Measurements from ENCODE around the gene NINJ1. TPM values are rescaled to one million over a fixed set of nuclear protein-coding genes. Genes with fewer than 3 reads are reported as not detected.

NINJ1 gene
- total and polyA plus RNA-seq, 3 donors from 2014 or later, result 99.3 to 152 (median 148) TPM

GRCh38 chr9:93112864-93113389 lies 21.1 kb downstream of the NINJ1 start:
- H3K9me3 ChIP-seq, result no peaks in the 10 kb centered on the region
- WGBS, 2 donors, result 83 to 88% methylated on average over 13 of the region's 13 CpGs
- DNase-seq, result no peak

GRCh38 chr9:93112116-93112863 lies 21.8 kb downstream of the NINJ1 start:
- no peaks in the 10 kb centered on the region for H3K27me3 ChIP-seq
- H3K9me3 ChIP-seq, result no peaks in the 10 kb centered on the region
- DNase-seq, result no peak
- no peak overlapping the region for H3K27ac ChIP-seq
- H3K36me3 ChIP-seq (ENCODE audit: low read depth, missing control alignments), result no peaks in the 10 kb centered on the region
- intact Hi-C loops (cut with DNase I; ENCODE audit: low total_unique reads), result no loop called here
- no peaks in the 10 kb centered on the region for H3K4me1 ChIP-seq
- TF ChIP-seq CTCF (IDR thresholded peaks at IDR 0.05) (no peak), POLR2A (IDR thresholded peaks at IDR 0.05) (no peak)
- WGBS, 2 donors, result 83 to 85% methylated on average over 7 to 13 of the region's 15 CpGs
- H3K4me3 ChIP-seq, result no peak overlapping the region

More at GRCh38 chr9:93112864-93113389, 21.1 kb downstream of the NINJ1 start:
- intact Hi-C loops (cut with DNase I; ENCODE audit: low total_unique reads), result no loop called here
- TF ChIP-seq POLR2A (IDR thresholded peaks at IDR 0.05), result no peak
- no peak for TF ChIP-seq CTCF (IDR thresholded peaks at IDR 0.05)
- no peak overlapping the region for H3K27ac ChIP-seq
- no peaks in the 10 kb centered on the region for H3K4me1 ChIP-seq
- no peak overlapping the region for H3K4me3 ChIP-seq
- no peaks in the 10 kb centered on the region for H3K36me3 ChIP-seq (ENCODE audit: low read depth, missing control alignments)
- H3K27me3 ChIP-seq, result no peaks in the 10 kb centered on the region

DNA sequence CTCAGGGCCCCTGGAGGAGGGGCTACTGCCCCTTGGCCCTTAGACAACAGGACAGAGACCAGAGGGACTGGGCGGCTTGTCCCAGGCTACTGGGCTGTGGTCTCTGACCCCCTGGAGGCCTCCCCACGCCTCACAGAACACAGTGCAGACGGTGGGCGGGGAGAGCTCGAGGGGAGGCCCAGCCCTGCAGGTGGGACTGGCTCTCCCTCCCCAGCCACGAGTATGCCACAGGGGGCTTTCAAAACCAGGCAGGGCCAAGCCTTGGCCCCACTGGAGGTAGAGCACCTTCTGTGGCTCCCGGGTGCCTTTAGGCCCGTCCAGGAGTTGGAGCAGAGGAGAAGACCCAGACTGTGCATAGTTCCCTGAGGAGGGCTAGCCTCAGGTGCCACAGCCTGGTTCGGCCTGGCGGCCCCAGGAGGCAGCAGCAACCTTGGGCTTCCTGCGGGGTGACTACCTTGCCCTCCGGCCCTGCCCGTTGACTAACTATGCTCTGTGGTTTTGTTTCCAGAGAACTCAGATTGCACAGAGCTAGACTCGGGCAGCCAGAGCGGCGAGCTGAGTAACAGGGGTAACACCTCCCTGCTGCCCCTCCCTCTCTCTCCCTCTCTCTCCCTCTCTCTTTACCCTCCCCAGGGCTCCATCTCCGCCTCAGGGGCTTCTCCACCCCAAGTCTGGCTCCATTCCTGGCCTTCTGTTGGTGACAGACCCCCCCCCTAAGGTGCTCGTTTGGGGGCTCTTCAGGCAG lies 22.5 kb downstream of the NINJ1 start:
- H3K4me3 ChIP-seq, result no peak overlapping the region
- no peak overlapping the region for H3K27ac ChIP-seq
- WGBS, 2 donors, result 89 to 93% methylated on average over 8 to 18 of the region's 18 CpGs
- TF ChIP-seq POLR2A (IDR thresholded peaks at IDR 0.05), result no peak
- no peak for TF ChIP-seq CTCF (IDR thresholded peaks at IDR 0.05)
- no peaks in the 10 kb centered on the region for H3K27me3 ChIP-seq
- H3K9me3 ChIP-seq, result no peaks in the 10 kb centered on the region
- intact Hi-C loops (cut with DNase I; ENCODE audit: low total_unique reads), result no loop called here
- no peaks in the 10 kb centered on the region for H3K36me3 ChIP-seq (ENCODE audit: low read depth, missing control alignments)
- no peaks in the 10 kb centered on the region for H3K4me1 ChIP-seq
- DNase-seq, result no peak

GRCh38 chr9:93111001-93111370 lies 23.1 kb downstream of the NINJ1 start:
- H3K27me3 ChIP-seq, result no peaks in the 10 kb centered on the region
- H3K4me3 ChIP-seq, result no peak overlapping the region
- no peaks in the 10 kb centered on the region for H3K4me1 ChIP-seq
- intact Hi-C loops (cut with DNase I; ENCODE audit: low total_unique reads), result no loop called here
- no peaks in the 10 kb centered on the region for H3K9me3 ChIP-seq
- no peak for TF ChIP-seq POLR2A (IDR thresholded peaks at IDR 0.05)
- no peak for TF ChIP-seq CTCF (IDR thresholded peaks at IDR 0.05)
- H3K27ac ChIP-seq, result no peak overlapping the region
- WGBS, 2 donors, result 83 to 90% methylated on average over 9 to 11 of the region's 11 CpGs
- H3K36me3 ChIP-seq (ENCODE audit: low read depth, missing control alignments), result no peaks in the 10 kb centered on the region
- no peak for DNase-seq
